Ishikawa (cell line): Measurements from ENCODE around the gene PDE1A.

Experiments
- CREB1 ChIP-seq: IDR thresholded peaks from 2 replicates; pipeline ENCODE4 v1.6.1; 2012; ENCODE audit warnings: low read depth
- TF ChIP-seq, protein P1 (sequence below): IDR thresholded peaks from 2 replicates; pipeline ENCODE4 v1.6.1; 2012; ENCODE audit warnings: low read depth, mild to moderate bottlenecking
- TF ChIP-seq, protein P2 (sequence below): IDR thresholded peaks from 2 replicates; pipeline ENCODE4 v1.6.1; 2012

DNA sequence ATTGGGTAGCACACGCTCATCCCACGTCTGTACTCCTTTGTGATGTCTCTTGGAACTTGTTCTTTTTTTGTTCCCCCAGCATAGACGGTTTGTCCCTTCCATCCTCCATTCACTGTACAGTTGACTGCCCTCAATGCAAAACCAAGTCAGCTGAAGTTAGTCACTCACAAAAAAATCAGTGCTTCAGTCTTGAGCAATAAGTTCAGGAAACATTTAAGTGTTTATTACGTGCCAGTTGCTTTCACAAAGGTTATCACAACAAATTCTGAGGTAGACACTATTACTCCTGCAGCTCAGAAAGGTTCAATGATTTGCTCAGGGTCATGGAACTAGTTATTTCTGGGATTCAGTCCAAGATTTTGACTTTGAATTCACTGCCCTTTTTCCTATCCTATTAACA lies 102.2 kb downstream of the PDE1A start:
- TF ChIP-seq, protein P1, sequence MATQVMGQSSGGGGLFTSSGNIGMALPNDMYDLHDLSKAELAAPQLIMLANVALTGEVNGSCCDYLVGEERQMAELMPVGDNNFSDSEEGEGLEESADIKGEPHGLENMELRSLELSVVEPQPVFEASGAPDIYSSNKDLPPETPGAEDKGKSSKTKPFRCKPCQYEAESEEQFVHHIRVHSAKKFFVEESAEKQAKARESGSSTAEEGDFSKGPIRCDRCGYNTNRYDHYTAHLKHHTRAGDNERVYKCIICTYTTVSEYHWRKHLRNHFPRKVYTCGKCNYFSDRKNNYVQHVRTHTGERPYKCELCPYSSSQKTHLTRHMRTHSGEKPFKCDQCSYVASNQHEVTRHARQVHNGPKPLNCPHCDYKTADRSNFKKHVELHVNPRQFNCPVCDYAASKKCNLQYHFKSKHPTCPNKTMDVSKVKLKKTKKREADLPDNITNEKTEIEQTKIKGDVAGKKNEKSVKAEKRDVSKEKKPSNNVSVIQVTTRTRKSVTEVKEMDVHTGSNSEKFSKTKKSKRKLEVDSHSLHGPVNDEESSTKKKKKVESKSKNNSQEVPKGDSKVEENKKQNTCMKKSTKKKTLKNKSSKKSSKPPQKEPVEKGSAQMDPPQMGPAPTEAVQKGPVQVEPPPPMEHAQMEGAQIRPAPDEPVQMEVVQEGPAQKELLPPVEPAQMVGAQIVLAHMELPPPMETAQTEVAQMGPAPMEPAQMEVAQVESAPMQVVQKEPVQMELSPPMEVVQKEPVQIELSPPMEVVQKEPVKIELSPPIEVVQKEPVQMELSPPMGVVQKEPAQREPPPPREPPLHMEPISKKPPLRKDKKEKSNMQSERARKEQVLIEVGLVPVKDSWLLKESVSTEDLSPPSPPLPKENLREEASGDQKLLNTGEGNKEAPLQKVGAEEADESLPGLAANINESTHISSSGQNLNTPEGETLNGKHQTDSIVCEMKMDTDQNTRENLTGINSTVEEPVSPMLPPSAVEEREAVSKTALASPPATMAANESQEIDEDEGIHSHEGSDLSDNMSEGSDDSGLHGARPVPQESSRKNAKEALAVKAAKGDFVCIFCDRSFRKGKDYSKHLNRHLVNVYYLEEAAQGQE: no peak
- TF ChIP-seq, protein P2, sequence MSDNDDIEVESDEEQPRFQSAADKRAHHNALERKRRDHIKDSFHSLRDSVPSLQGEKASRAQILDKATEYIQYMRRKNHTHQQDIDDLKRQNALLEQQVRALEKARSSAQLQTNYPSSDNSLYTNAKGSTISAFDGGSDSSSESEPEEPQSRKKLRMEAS: no peak
- TF ChIP-seq CREB1: no peak
